Ascending aorta (tissue), 2 donors: ENCODE data around the gene TNS4. TPM values are rescaled to one million over a fixed set of nuclear protein-coding genes. Genes with fewer than 3 reads are reported as not detected.

Source experiments
- DNase-seq, 2 donors: peaks; one replicate each; pipeline ENCODE4 v3.0.0-alpha.2; 2019; ENCODE audit warnings: low spot score in 2 of 2
- H3K27ac ChIP-seq, 2 donors: fragments of 200-600 bp; sonication (generic); one replicate each; pipeline ENCODE4 v1.5.1; 2016 to 2017; ENCODE audit warnings: mild to moderate bottlenecking in 1 of 2
- H3K27me3 ChIP-seq: fragments of 200-600 bp; sonication (generic); one replicate; pipeline ENCODE4 v1.5.1; 2017
- H3K36me3 ChIP-seq, 2 donors: fragments of 200-600 bp; sonication (generic); one replicate each; pipeline ENCODE4 v1.5.1; 2016
- H3K4me1 ChIP-seq, 2 donors: fragments of 200-600 bp; sonication (generic); one replicate each; pipeline ENCODE4 v1.5.1; 2016 to 2017; ENCODE audit warnings: mild to moderate bottlenecking in 1 of 2
- H3K4me3 ChIP-seq, 2 donors: fragments of 200-600 bp; sonication (generic); one replicate each; pipeline ENCODE4 v1.5.1; 2016 to 2017; ENCODE audit warnings: mild to moderate bottlenecking in 1 of 2
- H3K9me3 ChIP-seq, 2 donors: fragments of 200-600 bp; sonication (generic); one replicate each; pipeline ENCODE4 v1.5.1; 2016
- intact Hi-C: fragments of 100-400 bp; cut with DNase I; formaldehyde crosslinking; loops from one replicate; pipeline ENCODE4 v1.15.1; 2023
- total RNA-seq: library from RNA; depleted of rRNA; stranded (reverse); fragments of >200 nt; gene quantifications from one replicate; pipeline ENCODE4 v1.1.0, GENCODE V29; 2016
- TF ChIP-seq, protein P1 (sequence below), 3 experiments: fragments of 200-600 bp in 2 of 3; fragments of 450-650 bp in 1 of 3; sonication (generic) in 2 of 3; IDR thresholded peaks; one replicate each; pipeline ENCODE4 v1.5.1; 2016 to 2019; ENCODE audit warnings: antibody characterized with exemption in 3 of 3, mild to moderate bottlenecking in 1 of 3, moderate library complexity in 1 of 3

Gene TNS4
- total RNA-seq, 1 donor from 2014 or later: not detected

DNA sequence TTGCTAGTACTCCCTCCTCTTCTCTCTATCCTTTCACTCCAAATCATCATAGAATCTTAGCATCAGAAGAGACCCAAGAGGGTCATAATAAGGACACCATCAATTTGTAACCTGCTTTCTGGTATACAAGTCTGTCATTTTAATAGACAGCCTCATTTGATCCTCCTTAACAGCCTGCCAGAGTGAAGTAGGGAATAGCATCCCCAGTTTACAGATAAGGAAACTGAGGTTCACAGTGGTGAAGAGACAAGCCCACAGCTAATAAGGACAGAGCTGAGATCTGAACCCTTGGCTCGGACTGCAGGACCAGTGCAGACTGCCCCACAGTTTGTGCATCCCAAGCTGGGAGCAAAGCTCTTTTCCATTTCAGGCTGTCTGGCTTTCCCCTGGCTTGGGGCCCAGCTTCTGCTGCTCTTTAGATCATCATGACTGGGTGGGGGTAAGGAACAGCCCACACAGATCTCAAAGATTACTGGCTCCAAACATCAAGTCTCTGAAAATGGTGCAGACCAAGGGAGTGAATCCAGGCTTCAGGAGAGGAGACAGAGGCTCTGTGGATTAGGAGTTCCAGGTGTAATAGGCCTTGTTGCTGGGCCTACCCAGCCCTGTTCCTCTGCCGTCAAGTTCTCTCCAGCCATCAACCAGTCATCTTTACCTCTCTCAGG, 68.4 kb downstream of the TNS4 start:
- Histone ChIP-seq H3K27me3 (no peaks in the 10 kb centered on the region), H3K4me3 (no peak overlapping the region), H3K9me3 (no peaks in the 10 kb centered on the region), H3K27ac (no peak overlapping the region), H3K36me3 (no peaks in the 10 kb centered on the region), H3K4me1 (no peaks in the 10 kb centered on the region)
- intact Hi-C loops: no loop called here
- TF ChIP-seq, protein P1, sequence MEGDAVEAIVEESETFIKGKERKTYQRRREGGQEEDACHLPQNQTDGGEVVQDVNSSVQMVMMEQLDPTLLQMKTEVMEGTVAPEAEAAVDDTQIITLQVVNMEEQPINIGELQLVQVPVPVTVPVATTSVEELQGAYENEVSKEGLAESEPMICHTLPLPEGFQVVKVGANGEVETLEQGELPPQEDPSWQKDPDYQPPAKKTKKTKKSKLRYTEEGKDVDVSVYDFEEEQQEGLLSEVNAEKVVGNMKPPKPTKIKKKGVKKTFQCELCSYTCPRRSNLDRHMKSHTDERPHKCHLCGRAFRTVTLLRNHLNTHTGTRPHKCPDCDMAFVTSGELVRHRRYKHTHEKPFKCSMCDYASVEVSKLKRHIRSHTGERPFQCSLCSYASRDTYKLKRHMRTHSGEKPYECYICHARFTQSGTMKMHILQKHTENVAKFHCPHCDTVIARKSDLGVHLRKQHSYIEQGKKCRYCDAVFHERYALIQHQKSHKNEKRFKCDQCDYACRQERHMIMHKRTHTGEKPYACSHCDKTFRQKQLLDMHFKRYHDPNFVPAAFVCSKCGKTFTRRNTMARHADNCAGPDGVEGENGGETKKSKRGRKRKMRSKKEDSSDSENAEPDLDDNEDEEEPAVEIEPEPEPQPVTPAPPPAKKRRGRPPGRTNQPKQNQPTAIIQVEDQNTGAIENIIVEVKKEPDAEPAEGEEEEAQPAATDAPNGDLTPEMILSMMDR (IDR thresholded peaks at IDR 0.05): no peak
- peak in 1 of 2 donors; percentile 55 for DNase-seq

DNA sequence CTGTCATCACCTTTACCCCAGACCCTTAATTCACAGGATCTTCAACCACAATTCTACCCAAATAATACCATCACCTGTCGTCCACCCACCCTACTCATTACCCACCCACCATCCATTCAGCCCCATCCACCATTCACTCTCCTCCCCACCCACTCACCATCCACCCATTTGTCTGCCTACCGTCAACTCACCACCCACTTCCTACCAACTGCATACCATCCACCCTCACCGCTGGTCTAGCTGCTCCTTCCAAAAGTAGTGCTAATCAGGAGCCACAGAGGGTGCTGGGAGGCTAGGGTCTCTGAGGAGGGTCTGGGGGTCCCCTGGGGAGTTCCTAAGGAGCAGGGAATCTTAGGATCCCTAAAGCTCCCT, 70.2 kb downstream of the TNS4 start:
- peak in 1 of 2 donors; percentile 44 for DNase-seq
- no peaks in the 10 kb centered on the region for H3K4me1 ChIP-seq
- TF ChIP-seq, protein P1 (IDR thresholded peaks at IDR 0.05): no peak
- no peaks in the 10 kb centered on the region for H3K27me3 ChIP-seq
- no peak overlapping the region for H3K27ac ChIP-seq
- intact Hi-C loops: no loop called here
- H3K4me3 ChIP-seq: no peak overlapping the region
- H3K36me3 ChIP-seq: no peaks in the 10 kb centered on the region
- no peaks in the 10 kb centered on the region for H3K9me3 ChIP-seq

GRCh38 chr17:40430272-40431230, 70.9 kb downstream of the TNS4 start:
- Histone ChIP-seq H3K27ac (no peak overlapping the region), H3K9me3 (no peaks in the 10 kb centered on the region), H3K36me3 (no peaks in the 10 kb centered on the region), H3K4me1 (no peaks in the 10 kb centered on the region), H3K27me3 (no peaks in the 10 kb centered on the region), H3K4me3 (no peak overlapping the region)
- intact Hi-C loops: no loop called here
- DNase-seq: peak in 1 of 2 donors; percentile 59
- TF ChIP-seq, protein P1 (IDR thresholded peaks at IDR 0.05): no peak

- Histone ChIP-seq H3K4me3 (no peak overlapping the region), H3K27ac (no peak overlapping the region), H3K36me3 (no peaks in the 10 kb centered on the region), H3K4me1 (no peaks in the 10 kb centered on the region), H3K27me3 (no peaks in the 10 kb centered on the region), H3K9me3 (no peaks in the 10 kb centered on the region)
- TF ChIP-seq, protein P1 (IDR thresholded peaks at IDR 0.05): no peak
- peak in 1 of 2 donors; percentile 19 for DNase-seq
- intact Hi-C loops: no loop called here
These were observed 74.4 kb downstream of the TNS4 start for GRCh38 chr17:40427002-40427491.

Other genes starting within 250 kb of the TNS4 start
- 1.2 TPM for gene CDC6, start 213.7 kb downstream of the TNS4 start, total RNA-seq
- gene RARA, start 192.4 kb downstream of the TNS4 start, total RNA-seq: 77.3 TPM
- gene GJD3, start 136.9 kb downstream of the TNS4 start, total RNA-seq: not detected
- gene TOP2A, start 83.7 kb downstream of the TNS4 start, total RNA-seq: 0.11 TPM
- gene IGFBP4, start 58.2 kb downstream of the TNS4 start, total RNA-seq: 1,295 TPM
- gene CCR7, start 63.8 kb upstream of the TNS4 start, total RNA-seq: not detected
- gene SMARCE1, start 146.2 kb upstream of the TNS4 start, total RNA-seq: 147 TPM
- gene KRT222, start 163.6 kb upstream of the TNS4 start, total RNA-seq: 3.4 TPM
- not detected for gene KRT24, start 202.1 kb upstream of the TNS4 start, total RNA-seq